Esophagus muscularis mucosa (tissue), 4 donors: ENCODE data around the gene PP2D1. TPM values are rescaled to one million over a fixed set of nuclear protein-coding genes. Genes with fewer than 3 reads are reported as not detected.
A peak's percentile ranks its signal among the peaks of the same experiment; 100 is the strongest.

ENCODE experiments used
- DNase-seq: peaks from one replicate; pipeline ENCODE4 v3.0.0-alpha.2; 2017; ENCODE audit errors: extremely low spot score
- H3K27ac ChIP-seq, 4 donors: fragments of 200-600 bp; sonication (generic); replicated peaks in 1 of 4; 1 replicate in 3 of 4; 2 replicates in 1 of 4; pipeline ENCODE4 v1.5.1; 2016 to 2019; ENCODE audit warnings: mild to moderate bottlenecking in 1 of 4
- H3K27me3 ChIP-seq, 4 donors: fragments of 200-600 bp; sonication (generic); one replicate each; pipeline versions ENCODE4 v1.5.1 to v1.6.0; 2016 to 2019
- H3K36me3 ChIP-seq, 4 donors: fragments of 200-600 bp; sonication (generic); one replicate each; pipeline ENCODE4 v1.5.1; 2016 to 2019
- H3K4me1 ChIP-seq, 4 donors: fragments of 200-600 bp; sonication (generic); one replicate each; pipeline ENCODE4 v1.5.1; 2016 to 2019
- H3K4me3 ChIP-seq, 4 donors: fragments of 200-600 bp; sonication (generic); 1 replicate in 2 of 4; 2 replicates in 2 of 4; pipeline ENCODE4 v1.5.1; 2016 to 2019; ENCODE audit warnings: mild to moderate bottlenecking in 4 of 4, moderate library complexity in 1 of 4
- H3K9me3 ChIP-seq, 4 donors: fragments of 200-600 bp; sonication (generic); 1 replicate in 3 of 4; 2 replicates in 1 of 4; pipeline ENCODE4 v1.5.1; 2016 to 2019
- EP300 ChIP-seq: sonication (generic); formaldehyde crosslinking; IDR thresholded peaks from one replicate; pipeline ENCODE4 v1.6.1; 2017; ENCODE audit warnings: antibody characterized with exemption
- POLR2A ChIP-seq: fragments of 450-650 bp; IDR thresholded peaks from one replicate; pipeline ENCODE4 v1.6.1; 2017; ENCODE audit warnings: antibody characterized with exemption, moderate library complexity, mild to moderate bottlenecking, low read depth
- POLR2AphosphoS5 ChIP-seq, 2 donors: sonication (generic); formaldehyde crosslinking; IDR thresholded peaks; one replicate each; pipeline ENCODE4 v1.6.1; 2017; ENCODE audit warnings: antibody characterized with exemption in 2 of 2
- WGBS: methylation state at CpG from one replicate; pipeline ENCODE4 v1.1.5; 2018; 5-methylcytosine and 5-hydroxymethylcytosine counted together
- intact Hi-C: fragments of 100-400 bp; cut with DNase I; formaldehyde crosslinking; loops from one replicate; pipeline ENCODE4 v1.15.1; 2023
- total RNA-seq, 4 donors: library from RNA; depleted of rRNA; stranded (reverse); fragments of >200 nt; gene quantifications; one replicate each; pipeline versions ENCODE4 v1.1.0 to v1.2.1, GENCODE V29; 2016
- TF ChIP-seq, protein P1 (sequence below), 3 experiments: fragments of 200-600 bp in 2 of 3; fragments of 450-650 bp in 1 of 3; sonication (generic) in 2 of 3; IDR thresholded peaks; one replicate each; pipeline ENCODE4 v1.5.1; 2017 to 2019; ENCODE audit warnings: antibody characterized with exemption in 3 of 3, mild to moderate bottlenecking in 2 of 3, moderate library complexity in 1 of 3

PP2D1 gene
- total RNA-seq, 4 donors from 2014 or later = not detected

DNA sequence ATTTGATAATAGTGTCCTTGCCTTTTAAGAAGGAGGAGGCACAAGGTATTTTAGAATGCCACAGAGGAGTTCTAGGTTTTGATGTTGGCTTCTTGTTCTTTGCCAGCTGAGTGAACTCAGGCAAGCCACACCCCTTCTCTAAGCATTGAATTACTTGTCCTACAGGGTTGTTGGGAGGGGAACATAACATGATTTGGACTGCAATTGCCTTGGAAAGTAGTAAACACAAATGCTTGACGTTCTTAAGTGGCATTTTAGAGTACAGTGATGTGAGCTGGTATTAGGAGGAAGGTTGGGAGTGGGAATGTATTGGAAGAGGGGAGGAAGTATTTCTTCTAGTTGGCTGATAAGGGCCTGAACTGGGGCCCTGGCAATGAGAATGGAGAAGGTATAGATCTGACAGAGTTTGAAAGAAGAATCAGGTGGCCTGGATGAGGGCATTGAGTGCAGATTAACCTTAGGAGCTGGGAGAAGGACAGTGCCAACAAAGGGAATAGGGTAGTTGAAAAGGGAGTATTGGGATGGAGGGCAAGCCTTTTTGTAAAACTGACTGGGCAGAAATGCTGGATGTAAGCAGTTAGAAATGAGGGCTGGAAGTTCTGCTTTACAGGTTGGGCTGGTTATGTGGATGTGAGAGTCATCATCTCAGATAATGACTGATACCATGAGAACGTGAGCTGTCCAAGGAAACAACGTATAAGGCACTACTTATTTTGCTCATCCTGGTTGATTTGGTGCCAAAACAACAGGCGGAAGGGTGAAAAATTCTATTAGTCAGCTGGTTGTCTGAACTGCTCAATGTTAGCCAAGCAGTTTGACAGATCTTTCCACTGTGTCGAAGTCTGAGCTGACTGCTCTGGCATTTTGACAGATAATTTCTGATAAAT is 44.9 kb upstream of the PP2D1 start:
- Histone ChIP-seq H3K4me3 (no peak overlapping the region), H3K36me3 (no peaks in the 10 kb centered on the region), H3K9me3 (no peaks in the 10 kb centered on the region), H3K4me1 (peaks cover 56 to 64% (median 61%) of the 10 kb centered on the region in 4 donors), H3K27ac (peak overlapping the region; percentile 57 to 72 (median 66)), H3K27me3 (no peaks in the 10 kb centered on the region)
- no peak for TF ChIP-seq EP300
- peak in 1 of 2 donors; percentile 12 for TF ChIP-seq POLR2AphosphoS5 (IDR thresholded peaks at IDR 0.05)
- no peak for TF ChIP-seq POLR2A
- TF ChIP-seq, protein P1, sequence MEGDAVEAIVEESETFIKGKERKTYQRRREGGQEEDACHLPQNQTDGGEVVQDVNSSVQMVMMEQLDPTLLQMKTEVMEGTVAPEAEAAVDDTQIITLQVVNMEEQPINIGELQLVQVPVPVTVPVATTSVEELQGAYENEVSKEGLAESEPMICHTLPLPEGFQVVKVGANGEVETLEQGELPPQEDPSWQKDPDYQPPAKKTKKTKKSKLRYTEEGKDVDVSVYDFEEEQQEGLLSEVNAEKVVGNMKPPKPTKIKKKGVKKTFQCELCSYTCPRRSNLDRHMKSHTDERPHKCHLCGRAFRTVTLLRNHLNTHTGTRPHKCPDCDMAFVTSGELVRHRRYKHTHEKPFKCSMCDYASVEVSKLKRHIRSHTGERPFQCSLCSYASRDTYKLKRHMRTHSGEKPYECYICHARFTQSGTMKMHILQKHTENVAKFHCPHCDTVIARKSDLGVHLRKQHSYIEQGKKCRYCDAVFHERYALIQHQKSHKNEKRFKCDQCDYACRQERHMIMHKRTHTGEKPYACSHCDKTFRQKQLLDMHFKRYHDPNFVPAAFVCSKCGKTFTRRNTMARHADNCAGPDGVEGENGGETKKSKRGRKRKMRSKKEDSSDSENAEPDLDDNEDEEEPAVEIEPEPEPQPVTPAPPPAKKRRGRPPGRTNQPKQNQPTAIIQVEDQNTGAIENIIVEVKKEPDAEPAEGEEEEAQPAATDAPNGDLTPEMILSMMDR (IDR thresholded peaks at IDR 0.05) = no peak
- WGBS = 21% methylated on average over 5 of the region's 5 CpGs
- no peak for DNase-seq
- intact Hi-C loops = no loop called here

DNA sequence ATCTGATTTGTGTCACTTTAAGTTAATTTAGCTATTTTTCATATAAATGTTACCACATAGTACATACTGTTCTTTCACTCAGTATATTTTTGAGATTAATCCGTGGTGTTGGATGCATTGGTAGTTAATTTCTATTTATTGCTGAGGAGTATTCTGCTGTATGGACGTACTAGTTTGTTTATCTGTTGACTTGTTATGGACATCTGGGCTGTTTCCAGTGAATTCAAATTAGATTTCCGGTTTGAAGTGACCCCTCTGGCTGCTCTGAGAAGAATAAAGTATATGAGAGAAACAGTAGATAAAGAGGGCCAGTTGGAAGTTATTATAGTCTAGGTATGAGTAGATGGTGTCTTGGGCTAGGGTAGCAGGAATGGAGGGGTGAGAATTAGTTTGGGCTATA is 43.8 kb upstream of the PP2D1 start:
- peak overlapping the region in 3 of 4 donors; percentile 5 to 72 (median 43) for H3K27ac ChIP-seq
- no peak overlapping the region for H3K4me3 ChIP-seq
- no peaks in the 10 kb centered on the region for H3K36me3 ChIP-seq
- H3K9me3 ChIP-seq = no peaks in the 10 kb centered on the region
- H3K27me3 ChIP-seq = no peaks in the 10 kb centered on the region
- peaks cover 49 to 64% (median 61%) of the 10 kb centered on the region in 4 donors for H3K4me1 ChIP-seq
- no peak for DNase-seq
- intact Hi-C loops = no loop called here
- 80% methylated on average over 3 of the region's 3 CpGs for WGBS
- TF ChIP-seq EP300 (no peak), POLR2AphosphoS5 (IDR thresholded peaks at IDR 0.05) (no peak), POLR2A (no peak)
- TF ChIP-seq, protein P1 (IDR thresholded peaks at IDR 0.05) = no peak

DNA sequence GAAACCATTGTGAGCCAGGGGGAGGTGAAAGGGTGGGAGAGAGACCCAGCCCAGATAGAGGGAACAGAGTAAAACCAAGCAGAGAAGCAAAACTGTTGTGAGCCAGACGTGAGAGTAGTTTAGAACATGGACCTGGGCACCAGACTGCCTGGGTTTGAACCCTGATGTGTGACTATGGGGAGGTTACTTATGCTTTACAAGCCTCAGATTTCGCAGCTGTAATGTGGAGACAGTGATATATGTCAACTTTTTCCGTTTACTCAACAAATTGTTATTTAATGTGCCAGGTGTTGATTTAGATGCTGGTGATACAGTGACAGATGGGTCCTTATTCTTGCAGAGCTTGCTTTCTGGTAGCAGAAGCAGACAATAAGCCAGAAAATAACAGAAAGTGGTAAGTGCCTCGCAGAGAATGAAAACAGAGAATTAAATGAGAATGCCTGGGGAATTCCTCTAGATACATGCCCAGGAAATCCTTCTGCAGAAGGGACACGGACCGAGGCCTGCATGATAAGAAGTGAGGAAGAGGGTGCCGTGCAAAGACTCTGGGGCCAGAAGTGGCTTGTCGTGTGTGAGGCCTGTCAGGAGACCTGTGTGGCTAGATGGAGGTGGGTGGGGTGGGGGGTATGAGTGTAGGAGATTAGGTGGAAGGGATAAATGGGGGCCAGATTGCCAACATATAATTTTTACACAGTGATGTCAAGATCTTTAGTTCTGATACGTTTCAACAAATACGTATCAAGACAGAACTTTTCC is 43.1 kb upstream of the PP2D1 start:
- no peaks in the 10 kb centered on the region for H3K27me3 ChIP-seq
- intact Hi-C loops = no loop called here
- H3K4me3 ChIP-seq = no peak overlapping the region
- H3K4me1 ChIP-seq = peaks cover 47 to 59% (median 56%) of the 10 kb centered on the region in 4 donors
- H3K27ac ChIP-seq = peak overlapping the region; percentile 30 to 48 (median 40)
- DNase-seq = no peak
- WGBS = 46% methylated on average over 10 of the region's 10 CpGs
- TF ChIP-seq, protein P1 (IDR thresholded peaks at IDR 0.05) = no peak
- TF ChIP-seq EP300 = no peak
- no peak for TF ChIP-seq POLR2A
- no peak for TF ChIP-seq POLR2AphosphoS5 (IDR thresholded peaks at IDR 0.05)
- no peaks in the 10 kb centered on the region for H3K9me3 ChIP-seq
- no peaks in the 10 kb centered on the region for H3K36me3 ChIP-seq

DNA sequence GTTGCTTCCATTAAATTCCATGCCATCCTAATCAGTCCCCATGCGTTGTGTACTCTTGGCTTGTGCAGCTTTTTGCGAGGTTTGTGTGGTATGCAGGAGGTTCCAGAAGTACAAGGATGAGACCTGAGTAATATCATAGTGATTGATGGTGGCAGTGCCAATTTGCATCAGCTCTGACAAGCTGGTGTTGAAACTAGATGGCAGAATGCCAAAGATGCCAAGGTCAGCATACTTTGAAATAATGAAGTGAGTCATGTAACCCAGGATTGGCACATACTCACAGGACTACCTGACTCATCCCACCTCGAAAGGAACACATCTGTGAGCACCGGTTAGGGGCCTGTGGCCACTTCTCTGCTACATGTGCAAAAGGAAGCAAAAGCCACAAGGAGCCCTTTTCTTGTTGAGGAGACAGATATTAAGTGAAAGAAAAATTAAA is 42.5 kb upstream of the PP2D1 start:
- intact Hi-C loops = no loop called here
- WGBS = 46% methylated on average over 4 of the region's 4 CpGs
- Histone ChIP-seq H3K9me3 (no peaks in the 10 kb centered on the region), H3K36me3 (no peaks in the 10 kb centered on the region), H3K4me3 (no peak overlapping the region), H3K27ac (peak overlapping the region; percentile 30 to 48 (median 40)), H3K4me1 (peaks cover 47 to 59% (median 55%) of the 10 kb centered on the region in 4 donors), H3K27me3 (no peaks in the 10 kb centered on the region)
- TF ChIP-seq EP300 (no peak), POLR2AphosphoS5 (IDR thresholded peaks at IDR 0.05) (peak in 1 of 2 donors; percentile 79), POLR2A (no peak)
- DNase-seq = no peak

DNA sequence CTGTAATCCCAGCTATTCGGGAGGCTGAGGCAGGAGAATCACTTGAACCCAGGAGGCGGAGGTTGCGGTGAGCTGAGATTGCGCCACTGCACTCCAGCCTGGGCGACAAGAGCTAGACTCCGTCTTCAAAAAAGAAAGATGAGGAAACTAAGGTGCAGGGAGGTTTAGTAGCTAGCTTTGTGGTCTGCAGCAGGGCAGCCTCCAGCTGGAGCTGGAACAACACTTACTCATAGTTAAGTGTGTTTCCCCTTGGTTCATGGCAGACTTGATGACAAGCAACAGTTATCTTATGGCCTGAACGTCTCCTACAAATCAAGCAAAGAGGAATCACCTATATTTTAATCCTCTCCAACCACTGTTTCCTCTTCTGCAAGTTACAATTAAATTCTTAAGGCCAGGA is 40.8 kb upstream of the PP2D1 start:
- DNase-seq = no peak
- Histone ChIP-seq H3K27ac (no peak overlapping the region), H3K4me3 (no peak overlapping the region), H3K36me3 (no peaks in the 10 kb centered on the region), H3K27me3 (no peaks in the 10 kb centered on the region), H3K4me1 (peaks cover 46 to 67% (median 61%) of the 10 kb centered on the region in 4 donors), H3K9me3 (no peaks in the 10 kb centered on the region)
- intact Hi-C loops = no loop called here
- 93% methylated on average over 7 of the region's 7 CpGs for WGBS
- TF ChIP-seq, protein P1 (IDR thresholded peaks at IDR 0.05) = no peak
- no peak for TF ChIP-seq EP300
- no peak for TF ChIP-seq POLR2AphosphoS5 (IDR thresholded peaks at IDR 0.05)
- no peak for TF ChIP-seq POLR2A
